ENCODE measurements around the gene KHDC4.

- TF ChIP-seq FOXM1 (IDR thresholded peaks at IDR 0.05; ENCODE audit: low read depth) = no peak
- peak; percentile 61; the same call in 1 of the 2 replicates for TF ChIP-seq FOSL2 (IDR thresholded peaks at IDR 0.05; ENCODE audit: borderline replicate concordance, low read depth)
- TF ChIP-seq NRF1 (IDR thresholded peaks at IDR 0.05; ENCODE audit: low read depth, low read length) = no peak
- no peak for TF ChIP-seq IRF3 (IDR thresholded peaks at IDR 0.05; ENCODE audit: low read depth, low read length)
- TF ChIP-seq REST (IDR thresholded peaks at IDR 0.05; ENCODE audit: low read depth, low read length) = no peak
- TF ChIP-seq CTCF (IDR thresholded peaks at IDR 0.05) = no peak
- TF ChIP-seq SIN3A (IDR thresholded peaks at IDR 0.05; ENCODE audit: borderline replicate concordance, low read depth, low read length) = no peak
- no peak for TF ChIP-seq SMC3 (IDR thresholded peaks at IDR 0.05; ENCODE audit: low read depth, low read length)
- TF ChIP-seq TAF1 (IDR thresholded peaks at IDR 0.05; ENCODE audit: borderline replicate concordance, low read depth, low read length) = no peak
Observed at GRCh38 chr1:155970531-155971167, 36.4 kb upstream of the KHDC4 start.
